Loucy (cell line): Measurements from ENCODE around the gene ARIH1.
A peak's percentile ranks its signal among the peaks of the same experiment; 100 is the strongest.

Experiments
- H2AFZ ChIP-seq: fragments of 200-600 bp; sonication (generic); 2 replicates; pipeline ENCODE4 v1.6.0; 2016; ENCODE audit warnings: antibody characterized with exemption, mild to moderate bottlenecking, low read length, moderate library complexity
- H3F3A ChIP-seq: fragments of 200-600 bp; 2 replicates; pipeline ENCODE4 v1.6.0; 2016; ENCODE audit warnings: antibody characterized with exemption, low read depth, mild to moderate bottlenecking
- H3K27me3 ChIP-seq: fragments of 200-600 bp; sonication (generic); 2 replicates; pipeline ENCODE4 v1.6.1; 2014; ENCODE audit warnings: low read length, mild to moderate bottlenecking; ENCODE audit not compliant: insufficient read depth, poor library complexity, severe bottlenecking
- H3K36me3 ChIP-seq: fragments of 200-600 bp; sonication (generic); 2 replicates; pipeline ENCODE4 v1.6.1; 2016; ENCODE audit warnings: low read length; ENCODE audit not compliant: insufficient read depth
- H3K4me1 ChIP-seq: fragments of 200-600 bp; sonication (generic); 2 replicates; pipeline ENCODE4 v1.5.1; 2014; ENCODE audit warnings: low read length, mild to moderate bottlenecking; ENCODE audit not compliant: insufficient read depth, poor library complexity, severe bottlenecking
- H3K4me2 ChIP-seq: fragments of 200-600 bp; sonication (generic); 2 replicates; pipeline ENCODE4 v1.6.0; 2014; ENCODE audit warnings: antibody characterized with exemption, low read length, low read depth, mild to moderate bottlenecking; ENCODE audit not compliant: poor library complexity, severe bottlenecking
- H3K4me3 ChIP-seq: fragments of 200-600 bp; sonication (generic); 2 replicates; pipeline ENCODE4 v1.5.1; 2014; ENCODE audit warnings: low read length, mild to moderate bottlenecking, mixed read lengths; ENCODE audit not compliant: poor library complexity, severe bottlenecking
- H3K79me2 ChIP-seq: fragments of 200-600 bp; sonication (generic); 2 replicates; pipeline ENCODE4 v1.6.1; 2014; ENCODE audit warnings: low read length; ENCODE audit not compliant: insufficient read depth
- H3K9ac ChIP-seq: fragments of 200-600 bp; sonication (generic); 2 replicates; pipeline ENCODE4 v1.6.0; 2014; ENCODE audit warnings: mild to moderate bottlenecking, low read depth, low read length, moderate library complexity; ENCODE audit not compliant: poor library complexity, severe bottlenecking
- H3K9me2 ChIP-seq: fragments of 200-600 bp; sonication (generic); replicated peaks from 2 replicates; pipeline ENCODE4 v1.6.1; 2016; ENCODE audit warnings: low read depth, low read length, mixed read lengths
- H3K9me3 ChIP-seq: fragments of 200-600 bp; sonication (generic); 2 replicates; pipeline ENCODE4 v1.6.1; 2014; ENCODE audit warnings: mild to moderate bottlenecking, antibody characterized with exemption, low read length, low read depth; ENCODE audit not compliant: insufficient read depth
- H4K20me1 ChIP-seq: fragments of 200-600 bp; sonication (generic); 2 replicates; pipeline ENCODE4 v1.6.0; 2014; ENCODE audit warnings: antibody characterized with exemption, low read length, mild to moderate bottlenecking; ENCODE audit not compliant: insufficient read depth, poor library complexity, severe bottlenecking
- CTCF ChIP-seq: fragments of 200-600 bp; sonication (generic); conservative IDR thresholded peaks from 2 replicates; pipeline ENCODE4 v1.5.1; 2014; ENCODE audit warnings: mild to moderate bottlenecking, antibody characterized with exemption, low read length
- EZH2phosphoT487 ChIP-seq: fragments of 200-600 bp; IDR thresholded peaks from 2 replicates; pipeline ENCODE4 v1.6.1; 2018; ENCODE audit warnings: antibody characterized with exemption, mild to moderate bottlenecking, moderate library complexity, borderline replicate concordance

ARIH1 gene

GRCh38 chr15:72585476-72586058, 111.4 kb downstream of the ARIH1 start:
- no peaks in the 10 kb centered on the region for H4K20me1 ChIP-seq
- no peaks in the 10 kb centered on the region for H3K9me3 ChIP-seq
- no peak for TF ChIP-seq EZH2phosphoT487
- TF ChIP-seq CTCF: peak; percentile 26; the same call in 1 of the 2 replicates
- H2AFZ ChIP-seq: no peak overlapping the region
- H3K9me2 ChIP-seq: no peaks in the 10 kb centered on the region
- H3K36me3 ChIP-seq: peaks cover 52% of the 10 kb centered on the region
- no peak overlapping the region for H3K4me2 ChIP-seq
- no peaks in the 10 kb centered on the region for H3K79me2 ChIP-seq
- no peak overlapping the region for H3K4me3 ChIP-seq
- H3K9ac ChIP-seq: no peak overlapping the region
- no peaks in the 10 kb centered on the region for H3K27me3 ChIP-seq
- H3F3A ChIP-seq: no peaks in the 10 kb centered on the region
- H3K4me1 ChIP-seq: no peaks in the 10 kb centered on the region

DNA sequence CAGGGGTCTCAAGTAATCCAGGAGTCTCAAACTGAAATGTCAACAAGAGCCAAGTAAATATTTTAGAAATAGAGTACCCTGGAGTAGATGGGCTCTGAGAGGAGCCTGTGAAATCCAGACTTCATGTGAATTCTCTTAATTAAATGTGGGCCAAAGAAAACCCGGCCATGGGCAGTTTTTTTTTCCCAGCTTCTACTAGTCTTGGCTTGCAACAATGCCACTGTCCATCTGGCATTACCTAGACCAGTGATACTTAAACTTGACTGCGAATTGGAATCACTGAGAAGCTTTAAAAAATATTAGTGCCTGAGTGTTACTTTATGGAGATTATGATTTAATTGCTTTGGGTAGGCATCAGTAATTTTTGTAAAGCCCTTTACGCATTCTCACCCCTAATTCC, 114.0 kb downstream of the ARIH1 start:
- no peak overlapping the region for H2AFZ ChIP-seq
- H3K79me2 ChIP-seq: no peaks in the 10 kb centered on the region
- no peak overlapping the region for H3K4me2 ChIP-seq
- no peaks in the 10 kb centered on the region for H3K9me2 ChIP-seq
- H4K20me1 ChIP-seq: no peaks in the 10 kb centered on the region
- H3F3A ChIP-seq: no peaks in the 10 kb centered on the region
- no peaks in the 10 kb centered on the region for H3K4me1 ChIP-seq
- TF ChIP-seq CTCF (no peak), EZH2phosphoT487 (no peak)
- no peak overlapping the region for H3K4me3 ChIP-seq
- H3K9me3 ChIP-seq: no peaks in the 10 kb centered on the region
- no peaks in the 10 kb centered on the region for H3K27me3 ChIP-seq
- peaks cover 27% of the 10 kb centered on the region; the same call in 1 of the 2 replicates for H3K36me3 ChIP-seq
- H3K9ac ChIP-seq: no peak overlapping the region

DNA sequence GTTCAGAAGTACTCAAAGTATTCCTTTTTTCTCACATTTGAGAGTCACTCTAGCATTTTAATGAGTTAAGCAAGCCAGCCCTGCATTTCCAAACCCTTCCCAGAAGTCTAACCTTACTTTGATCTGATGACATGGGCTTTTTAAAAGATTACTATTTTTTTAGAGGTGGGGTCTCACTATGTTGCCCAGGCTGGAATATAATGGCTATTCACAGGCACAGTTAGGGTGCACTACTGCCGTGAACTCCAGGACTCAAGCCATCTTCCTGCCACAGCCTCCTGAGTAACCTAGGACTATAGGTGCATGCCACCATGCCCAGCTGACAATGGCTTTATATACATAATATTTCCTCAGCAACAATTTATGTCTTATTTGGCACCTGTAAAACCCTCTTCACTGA, 116.3 kb downstream of the ARIH1 start:
- no peaks in the 10 kb centered on the region for H3F3A ChIP-seq
- H3K36me3 ChIP-seq: peaks cover 9% of the 10 kb centered on the region; the same call in 1 of the 2 replicates
- no peak overlapping the region for H2AFZ ChIP-seq
- no peaks in the 10 kb centered on the region for H3K9me3 ChIP-seq
- H3K79me2 ChIP-seq: no peaks in the 10 kb centered on the region
- no peaks in the 10 kb centered on the region for H3K4me1 ChIP-seq
- H3K9me2 ChIP-seq: no peaks in the 10 kb centered on the region
- no peak overlapping the region for H3K4me3 ChIP-seq
- H3K4me2 ChIP-seq: no peak overlapping the region
- no peak overlapping the region for H3K9ac ChIP-seq
- no peak for TF ChIP-seq CTCF
- TF ChIP-seq EZH2phosphoT487: no peak
- no peaks in the 10 kb centered on the region for H4K20me1 ChIP-seq
- no peaks in the 10 kb centered on the region for H3K27me3 ChIP-seq
